MCF 10A (cell line): Measurements from ENCODE around the gene TCERG1L. TPM values are rescaled to one million over a fixed set of nuclear protein-coding genes. Genes with fewer than 3 reads are reported as not detected.

Experiments used
- BruUV-seq: library from RNA; stranded (reverse); fragments of 400-500 nt; replicated peaks from 2 replicates; lab custom pipeline; 2021; lab: Mats Ljungman, UMichigan
- CTCF ChIA-PET: fragments of 300-600 bp; sonication (Branson Sonifier 250); formaldehyde crosslinking; extraction: SDS; loops from one replicate; lab custom pipeline; 2021; ENCODE audit warnings: antibody characterized with exemption, inconsistent platforms; lab: Yijun Ruan, JAX
- POLR2A ChIA-PET: fragments of 300-600, 350-650 bp; sonication (Branson Sonifier 250); formaldehyde crosslinking; extraction: SDS; loops from one replicate; lab custom pipeline; 2020; ENCODE audit warnings: antibody characterized with exemption, inconsistent platforms; lab: Yijun Ruan, JAX
- DNase-seq: peaks from one replicate; pipeline ENCODE4 v3.0.0-alpha.2; 2018; ENCODE audit not compliant: unreplicated experiment
- H3K27ac Mint-ChIP-seq: one replicate; pipeline ENCODE4 v1.8.0; 2022; ENCODE audit warnings: mild to moderate bottlenecking, low read depth, mixed read lengths; ENCODE audit not compliant: unreplicated experiment
- H3K27me3 Mint-ChIP-seq: one replicate; pipeline ENCODE4 v1.8.0; 2022; ENCODE audit warnings: mixed read lengths; ENCODE audit not compliant: insufficient read depth, unreplicated experiment
- H3K36me3 Mint-ChIP-seq: one replicate; pipeline ENCODE4 v1.8.0; 2022; ENCODE audit warnings: mild to moderate bottlenecking, moderate library complexity, mixed read lengths; ENCODE audit not compliant: insufficient read depth, unreplicated experiment
- H3K4me1 Mint-ChIP-seq: one replicate; pipeline ENCODE4 v1.8.0; 2022; ENCODE audit warnings: mixed read lengths; ENCODE audit not compliant: insufficient read depth, unreplicated experiment
- H3K4me3 Mint-ChIP-seq: one replicate; pipeline ENCODE4 v1.8.0; 2022; ENCODE audit warnings: mild to moderate bottlenecking, moderate library complexity, mixed read lengths; ENCODE audit not compliant: unreplicated experiment
- H3K9me3 Mint-ChIP-seq: one replicate; pipeline ENCODE4 v1.8.0; 2022; ENCODE audit warnings: mixed read lengths; ENCODE audit not compliant: unreplicated experiment
- intact Hi-C: fragments of 100-400 bp; cut with micrococcal nuclease; formaldehyde crosslinking; loops from 2 replicates; pipeline ENCODE4 v1.14.1; 2022
- total RNA-seq: library from RNA; stranded (reverse); gene quantifications from 2 replicates; pipeline ENCODE4 v1.2.3, GENCODE V29; 2022
- TF ChIP-seq, protein P1 (sequence below): fragments of 200-600 bp; IDR thresholded peaks from one replicate; pipeline ENCODE4 v1.8.0; 2022; ENCODE audit warnings: antibody characterized with exemption, mild to moderate bottlenecking; ENCODE audit not compliant: unreplicated experiment

The TCERG1L gene
- total RNA-seq, 1 experiment from 2014 or later: not detected

DNA sequence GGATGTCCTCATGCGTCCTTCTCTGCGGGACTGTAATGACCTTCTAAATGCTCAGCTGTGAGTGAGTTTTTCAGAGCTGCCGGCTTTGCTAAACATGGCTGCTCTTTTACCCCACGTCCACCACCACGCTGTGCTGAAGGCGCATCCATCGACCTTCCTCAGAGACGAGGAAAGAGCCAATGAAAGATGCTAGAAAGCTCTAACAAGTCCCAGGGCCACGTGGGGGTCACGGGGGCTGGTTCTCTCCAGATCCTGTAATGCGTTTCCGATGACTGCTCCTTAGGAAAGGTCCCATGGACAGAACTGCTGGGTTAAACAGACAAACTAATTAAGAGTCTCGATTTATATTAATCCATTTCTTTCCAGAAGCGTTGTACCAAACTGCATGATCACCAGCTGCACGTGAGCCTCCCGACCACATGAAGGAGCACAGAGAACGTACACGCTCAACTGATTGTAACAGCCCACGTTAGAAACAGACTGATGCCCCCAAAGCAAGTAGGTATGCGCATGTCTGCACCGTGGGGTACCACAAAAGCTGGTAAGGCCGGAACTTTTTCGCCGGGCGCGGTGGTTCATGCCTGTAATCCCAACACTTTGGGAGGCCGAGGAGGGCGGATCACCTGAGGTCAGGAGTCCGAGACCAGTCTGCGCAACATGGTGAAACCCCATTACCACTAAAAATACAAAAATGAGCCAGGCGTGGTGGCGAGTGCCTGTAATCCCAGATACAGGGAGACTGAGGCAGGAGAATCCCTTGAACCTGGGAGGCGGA lies 109.6 kb downstream of the TCERG1L start:
- POLR2A ChIA-PET: no interaction called here
- CTCF ChIA-PET: no interaction called here
- Mint-ChIP-seq H3K4me3 (no peak overlapping the region), H3K9me3 (peaks cover 10% of the 10 kb centered on the region), H3K4me1 (no peaks in the 10 kb centered on the region), H3K27ac (no peak overlapping the region), H3K36me3 (peaks cover 5% of the 10 kb centered on the region), H3K27me3 (no peaks in the 10 kb centered on the region)
- TF ChIP-seq, protein P1, sequence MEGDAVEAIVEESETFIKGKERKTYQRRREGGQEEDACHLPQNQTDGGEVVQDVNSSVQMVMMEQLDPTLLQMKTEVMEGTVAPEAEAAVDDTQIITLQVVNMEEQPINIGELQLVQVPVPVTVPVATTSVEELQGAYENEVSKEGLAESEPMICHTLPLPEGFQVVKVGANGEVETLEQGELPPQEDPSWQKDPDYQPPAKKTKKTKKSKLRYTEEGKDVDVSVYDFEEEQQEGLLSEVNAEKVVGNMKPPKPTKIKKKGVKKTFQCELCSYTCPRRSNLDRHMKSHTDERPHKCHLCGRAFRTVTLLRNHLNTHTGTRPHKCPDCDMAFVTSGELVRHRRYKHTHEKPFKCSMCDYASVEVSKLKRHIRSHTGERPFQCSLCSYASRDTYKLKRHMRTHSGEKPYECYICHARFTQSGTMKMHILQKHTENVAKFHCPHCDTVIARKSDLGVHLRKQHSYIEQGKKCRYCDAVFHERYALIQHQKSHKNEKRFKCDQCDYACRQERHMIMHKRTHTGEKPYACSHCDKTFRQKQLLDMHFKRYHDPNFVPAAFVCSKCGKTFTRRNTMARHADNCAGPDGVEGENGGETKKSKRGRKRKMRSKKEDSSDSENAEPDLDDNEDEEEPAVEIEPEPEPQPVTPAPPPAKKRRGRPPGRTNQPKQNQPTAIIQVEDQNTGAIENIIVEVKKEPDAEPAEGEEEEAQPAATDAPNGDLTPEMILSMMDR: no peak
- intact Hi-C loops: no loop called here
- no peak for DNase-seq
- BruUV-seq: no TSS peak

DNA sequence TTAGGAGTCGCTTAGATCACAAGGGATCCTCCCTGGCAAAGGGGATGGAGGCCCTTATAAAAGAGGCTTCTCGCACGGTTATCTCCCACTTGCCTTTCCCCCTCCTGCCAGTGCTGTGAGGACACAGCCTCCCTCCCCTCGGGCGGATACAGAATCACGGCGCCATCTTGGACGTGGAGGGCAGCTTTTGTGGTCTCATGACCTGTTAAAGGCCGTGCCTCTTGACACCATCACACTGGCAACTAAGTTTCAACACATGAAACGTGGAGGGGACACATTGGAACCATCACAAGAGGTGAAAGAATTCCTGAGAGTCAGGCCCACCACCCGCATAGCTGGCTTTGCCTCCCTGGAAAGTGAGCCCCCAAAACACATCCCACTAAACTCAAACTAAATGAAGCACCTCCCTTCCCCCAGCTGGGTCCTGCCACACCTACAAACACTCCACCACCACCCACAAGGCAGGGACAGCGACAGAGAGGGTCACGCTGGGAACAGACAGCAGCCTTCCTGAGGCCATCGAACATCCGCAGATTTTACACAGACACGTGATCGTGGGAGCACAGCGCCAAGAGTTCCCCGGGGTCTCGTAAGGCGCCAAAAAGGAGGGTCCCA lies 110.6 kb downstream of the TCERG1L start:
- Mint-ChIP-seq H3K9me3 (peaks cover 14% of the 10 kb centered on the region), H3K36me3 (peaks cover 5% of the 10 kb centered on the region), H3K27ac (no peak overlapping the region), H3K4me1 (no peaks in the 10 kb centered on the region), H3K27me3 (no peaks in the 10 kb centered on the region), H3K4me3 (no peak overlapping the region)
- no peak for DNase-seq
- ChIA-PET CTCF (interaction anchor here (0.6 kb wide), 1 partner anchor 715 kb away, joined by 4 read pairs; no protein-coding TSS in a partner anchor), POLR2A (no interaction called here)
- TF ChIP-seq, protein P1: no peak
- intact Hi-C loops: no loop called here
- no TSS peak for BruUV-seq

DNA sequence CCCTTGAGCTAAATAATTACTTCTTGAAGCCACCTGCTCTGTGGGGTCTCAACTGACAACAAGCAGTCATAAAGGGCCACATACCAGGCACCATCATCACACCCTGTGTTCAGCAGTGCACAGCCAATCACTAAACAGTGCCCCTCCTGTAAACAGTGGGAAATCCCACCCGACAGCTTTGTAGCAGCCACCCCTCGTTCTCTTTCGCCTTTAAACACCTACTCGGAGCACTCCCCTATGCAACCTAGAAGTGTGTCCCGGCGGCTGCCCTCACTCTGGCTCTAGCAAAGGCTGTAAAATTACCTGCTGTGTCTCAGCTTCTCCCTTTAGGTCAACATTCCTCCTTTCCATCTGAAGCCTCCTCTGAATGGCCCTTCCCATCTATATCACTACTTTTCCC lies 111.9 kb downstream of the TCERG1L start:
- H3K36me3 Mint-ChIP-seq: peaks cover 5% of the 10 kb centered on the region
- TF ChIP-seq, protein P1: no peak
- ChIA-PET CTCF (no interaction called here), POLR2A (no interaction called here)
- intact Hi-C loops: no loop called here
- peaks cover 18% of the 10 kb centered on the region for H3K9me3 Mint-ChIP-seq
- no peaks in the 10 kb centered on the region for H3K27me3 Mint-ChIP-seq
- BruUV-seq: no TSS peak
- no peak overlapping the region for H3K27ac Mint-ChIP-seq
- no peak for DNase-seq
- H3K4me1 Mint-ChIP-seq: no peaks in the 10 kb centered on the region
- H3K4me3 Mint-ChIP-seq: no peak overlapping the region

DNA sequence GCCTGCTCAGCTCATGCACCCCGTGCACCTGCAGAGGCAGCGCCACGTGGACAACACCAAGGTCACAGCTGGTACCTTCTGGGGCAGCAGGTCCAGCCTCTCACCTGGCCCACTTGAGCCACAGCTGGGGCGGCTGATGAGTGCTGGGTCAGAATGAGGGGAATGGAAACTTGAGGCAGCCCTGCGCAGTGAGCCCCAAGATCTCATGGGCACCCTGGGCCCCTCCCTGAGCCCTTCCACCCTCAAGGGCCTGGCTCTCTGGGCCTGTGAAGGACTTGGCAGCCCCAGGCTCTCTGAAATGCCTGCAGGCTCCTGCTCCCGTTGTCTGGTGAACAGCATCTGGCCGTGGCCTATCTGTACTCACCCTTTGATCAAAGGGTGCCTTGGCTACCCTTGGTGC lies 112.7 kb downstream of the TCERG1L start:
- BruUV-seq: no TSS peak
- H3K4me3 Mint-ChIP-seq: no peak overlapping the region
- ChIA-PET POLR2A (no interaction called here), CTCF (no interaction called here)
- no peaks in the 10 kb centered on the region for H3K27me3 Mint-ChIP-seq
- no peaks in the 10 kb centered on the region for H3K4me1 Mint-ChIP-seq
- H3K9me3 Mint-ChIP-seq: peaks cover 18% of the 10 kb centered on the region
- TF ChIP-seq, protein P1: no peak
- no peak for DNase-seq
- no peak overlapping the region for H3K27ac Mint-ChIP-seq
- intact Hi-C loops: no loop called here
- H3K36me3 Mint-ChIP-seq: peaks cover 5% of the 10 kb centered on the region
